GM18870 (cell line): ENCODE results near the gene KDM4B.
"Not testable (repeated sequence)": the region's sequence is repeated elsewhere in the genome, so short reads cannot be mapped to it uniquely, and the experiment has no call there.

Experiments
- ATAC-seq: cut with Tn5 transposase; IDR thresholded peaks from one replicate; pipeline ENCODE4 v1.9.1; 2021; ENCODE audit warnings: moderate library complexity; ENCODE audit not compliant: unreplicated experiment

KDM4B gene

DNA sequence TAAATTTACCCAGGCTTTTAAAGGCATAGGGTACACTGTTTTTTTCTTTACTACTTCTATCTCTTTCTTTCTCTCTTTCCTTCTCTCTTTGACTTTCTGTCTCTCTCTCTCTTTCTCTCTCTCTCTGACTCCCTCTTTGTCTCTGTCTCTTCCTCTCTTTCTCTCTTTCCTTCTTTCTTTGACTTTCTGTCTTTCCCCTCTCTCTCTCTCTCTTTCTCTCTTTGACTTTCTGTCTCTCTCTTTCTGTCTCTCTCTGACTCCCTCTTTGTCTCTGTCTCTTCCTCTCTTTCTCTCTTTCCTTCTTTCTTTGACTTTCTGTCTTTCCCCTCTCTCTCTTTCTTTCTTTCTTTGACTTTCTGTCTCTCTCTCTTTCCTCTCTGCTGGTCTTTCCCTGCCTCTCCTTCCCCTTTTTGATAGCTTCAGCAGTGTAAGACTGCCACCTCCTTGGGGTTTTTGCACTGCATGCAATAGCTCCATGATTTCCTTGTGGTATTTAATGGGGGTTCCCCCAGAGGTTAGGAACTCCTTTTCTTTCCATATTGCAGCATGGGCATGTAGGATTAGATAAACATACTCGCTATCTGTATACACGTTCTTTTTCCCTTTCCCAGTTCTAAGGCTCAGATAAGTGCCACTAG is 191.4 kb downstream of the KDM4B start:
- not testable (repeated sequence) for ATAC-seq

DNA sequence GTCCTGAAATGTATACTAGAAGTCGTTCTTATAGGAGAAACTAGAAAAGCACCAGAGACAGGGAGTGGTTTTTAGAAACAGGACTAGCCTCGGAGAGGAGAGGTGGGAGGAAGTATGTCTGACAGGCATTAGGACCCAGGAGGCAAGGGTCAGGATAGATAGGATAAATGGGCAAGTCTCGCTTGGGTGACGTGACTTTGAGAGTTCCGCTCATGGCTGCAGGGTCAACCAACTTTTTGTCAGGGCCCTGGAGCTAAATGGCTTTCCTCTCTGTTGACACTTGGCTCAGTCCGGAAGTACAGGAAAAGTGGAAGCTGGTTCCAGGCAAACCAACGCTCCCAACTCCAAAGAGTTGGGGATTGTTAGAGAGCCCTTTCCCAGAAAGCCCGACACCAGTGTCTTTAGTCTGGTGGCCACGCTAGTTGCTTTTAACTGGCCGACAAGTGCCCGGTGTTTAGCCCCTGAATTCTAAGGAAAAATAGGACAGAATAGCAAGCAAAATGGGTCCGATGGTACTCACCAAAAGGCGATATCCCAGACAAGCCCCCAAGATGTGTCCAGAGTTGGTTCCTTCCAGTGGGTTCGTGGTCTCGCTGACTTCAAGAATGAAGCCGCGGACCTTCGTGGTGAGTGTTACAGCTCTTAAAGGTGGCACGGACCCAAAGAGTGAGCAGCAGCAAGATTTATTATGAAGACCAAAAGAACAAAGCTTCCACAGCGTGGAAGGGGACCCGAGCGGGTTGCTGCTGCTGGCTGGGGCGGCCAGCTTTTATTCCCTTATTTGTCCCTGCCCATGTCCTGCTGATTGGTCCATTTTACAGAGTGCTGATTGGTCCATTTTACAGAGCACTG is 196.2 kb downstream of the KDM4B start:
- ATAC-seq = not testable (repeated sequence)

DNA sequence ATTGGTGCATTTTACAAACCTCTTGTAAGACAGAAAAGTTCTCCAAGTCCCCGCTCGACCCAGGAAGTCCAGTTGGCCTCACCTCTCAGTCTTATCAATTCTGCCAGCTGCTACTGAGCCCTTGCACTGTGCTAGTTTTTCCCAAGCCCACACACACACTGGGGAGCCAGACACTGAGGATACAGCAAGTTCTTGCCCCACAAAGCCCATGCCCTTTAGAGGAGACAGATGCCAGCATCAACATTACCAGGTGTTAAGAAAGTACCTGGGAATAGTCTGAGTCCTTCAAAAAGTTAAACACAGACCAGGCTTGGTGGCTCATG is 196.7 kb downstream of the KDM4B start:
- ATAC-seq = no peak

DNA sequence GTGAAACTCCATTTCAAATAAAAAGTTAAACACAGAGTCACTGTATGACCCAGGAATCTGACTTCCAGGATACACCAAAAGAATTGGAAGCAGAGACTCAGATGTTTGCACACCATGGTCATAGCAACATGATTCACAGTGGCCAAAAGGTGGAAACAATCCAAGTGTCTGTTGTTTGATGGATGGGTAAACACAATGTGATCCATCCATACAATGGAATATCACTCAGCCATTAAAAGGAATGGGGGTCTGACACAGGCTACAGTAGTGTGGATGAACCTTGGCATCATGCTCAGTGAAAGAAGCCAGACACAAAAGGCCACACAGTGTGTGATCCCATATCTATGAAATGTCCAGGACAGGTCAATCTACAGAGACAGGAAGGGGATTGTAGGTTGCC is 197.3 kb downstream of the KDM4B start:
- ATAC-seq = no peak

DNA sequence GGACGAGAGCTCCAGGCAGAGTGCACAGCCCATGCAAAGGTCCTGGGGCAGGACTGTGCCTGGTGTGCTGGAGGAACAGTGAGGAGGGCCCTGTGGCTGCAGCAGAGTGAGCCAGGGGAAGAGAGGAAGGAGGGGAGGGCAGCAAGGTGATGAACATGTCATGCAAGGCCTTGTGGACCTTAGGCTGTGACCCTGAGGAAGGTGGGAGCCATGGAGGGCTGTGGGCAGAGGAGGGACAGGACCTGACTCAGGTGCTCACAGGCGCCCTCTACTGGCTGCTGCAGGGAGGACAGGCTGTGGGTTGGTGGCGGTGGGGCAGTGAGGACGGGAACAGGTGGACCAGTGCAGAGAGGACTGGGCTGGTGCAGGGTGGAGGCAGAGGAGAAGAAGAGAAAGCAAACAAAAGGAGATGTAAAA is 201.4 kb downstream of the KDM4B start:
- no peak for ATAC-seq

DNA sequence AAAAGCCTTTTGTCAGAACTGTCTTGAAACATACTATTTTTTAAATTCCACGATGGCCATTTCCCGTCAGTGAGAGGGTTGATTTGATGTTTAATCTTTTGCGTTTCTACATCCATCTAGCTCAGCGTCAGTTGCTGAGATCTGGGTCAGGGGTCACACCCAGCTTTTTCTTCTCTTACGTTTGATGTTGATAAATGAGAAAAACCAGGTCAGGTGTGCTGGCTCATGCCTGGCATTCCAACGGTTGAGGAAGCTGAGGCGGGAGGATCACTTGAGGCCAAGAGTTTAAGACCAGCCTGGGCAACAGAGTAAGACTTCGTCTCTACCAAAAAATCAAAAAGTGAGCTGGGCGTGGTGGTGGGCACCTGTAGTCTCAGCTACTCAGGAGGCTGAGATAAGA is 202.8 kb downstream of the KDM4B start:
- ATAC-seq = no peak

DNA sequence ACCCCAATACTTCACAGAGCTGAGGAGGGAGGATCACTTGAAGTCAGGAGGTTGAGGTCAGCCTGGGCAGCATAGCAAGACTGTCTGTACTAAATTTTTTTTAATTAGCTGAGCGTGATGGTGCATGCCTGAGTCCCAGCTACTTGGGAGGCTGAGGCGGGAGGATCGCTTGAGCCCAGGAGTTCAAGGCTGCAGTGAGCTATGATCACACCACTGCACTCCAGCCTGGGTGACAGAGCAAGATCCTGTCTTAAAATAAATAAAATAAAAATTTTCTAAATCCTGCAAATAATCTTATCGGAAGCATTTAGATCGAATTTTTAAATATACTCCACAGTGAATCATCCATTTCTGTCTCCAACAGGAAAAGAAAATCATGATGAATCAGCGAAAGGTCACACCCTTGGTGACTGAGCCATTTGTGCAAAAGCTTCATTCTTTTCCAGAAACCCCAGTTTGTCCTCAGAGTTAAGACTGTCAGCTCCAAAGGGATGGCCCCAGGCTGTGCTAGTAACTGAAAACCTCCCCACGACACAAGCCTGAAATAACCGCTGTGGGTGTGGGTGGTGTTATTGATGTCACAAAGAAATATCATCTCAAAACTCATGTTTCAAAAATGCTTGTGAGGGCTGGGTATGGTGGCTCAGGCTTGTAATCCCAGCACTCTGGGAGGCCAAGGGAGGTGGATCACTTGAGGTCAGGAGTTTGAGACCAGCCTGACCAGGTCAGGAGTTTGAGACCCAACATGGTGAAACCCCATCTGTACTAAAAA is 204.1 kb downstream of the KDM4B start:
- ATAC-seq = no peak

DNA sequence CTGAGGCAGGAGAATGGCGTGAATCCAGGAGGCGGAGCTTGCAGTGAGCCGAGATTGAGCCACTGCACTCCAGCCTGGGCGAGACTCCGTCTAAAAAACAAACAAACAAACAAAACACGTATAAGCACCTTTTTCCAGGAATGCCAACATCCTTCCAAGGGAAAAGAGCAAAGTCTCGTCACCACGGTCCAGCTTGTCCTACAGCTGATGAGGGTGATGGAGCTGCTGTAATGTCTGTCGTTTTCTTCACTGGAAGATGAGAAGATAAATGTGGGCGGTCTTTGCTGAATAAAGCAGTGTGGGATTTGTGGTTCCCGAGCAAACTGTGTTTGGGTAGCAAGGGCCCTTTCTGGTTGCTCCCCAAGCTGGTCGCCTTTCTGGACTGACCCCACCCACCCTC is 205.1 kb downstream of the KDM4B start:
- ATAC-seq = no peak

DNA sequence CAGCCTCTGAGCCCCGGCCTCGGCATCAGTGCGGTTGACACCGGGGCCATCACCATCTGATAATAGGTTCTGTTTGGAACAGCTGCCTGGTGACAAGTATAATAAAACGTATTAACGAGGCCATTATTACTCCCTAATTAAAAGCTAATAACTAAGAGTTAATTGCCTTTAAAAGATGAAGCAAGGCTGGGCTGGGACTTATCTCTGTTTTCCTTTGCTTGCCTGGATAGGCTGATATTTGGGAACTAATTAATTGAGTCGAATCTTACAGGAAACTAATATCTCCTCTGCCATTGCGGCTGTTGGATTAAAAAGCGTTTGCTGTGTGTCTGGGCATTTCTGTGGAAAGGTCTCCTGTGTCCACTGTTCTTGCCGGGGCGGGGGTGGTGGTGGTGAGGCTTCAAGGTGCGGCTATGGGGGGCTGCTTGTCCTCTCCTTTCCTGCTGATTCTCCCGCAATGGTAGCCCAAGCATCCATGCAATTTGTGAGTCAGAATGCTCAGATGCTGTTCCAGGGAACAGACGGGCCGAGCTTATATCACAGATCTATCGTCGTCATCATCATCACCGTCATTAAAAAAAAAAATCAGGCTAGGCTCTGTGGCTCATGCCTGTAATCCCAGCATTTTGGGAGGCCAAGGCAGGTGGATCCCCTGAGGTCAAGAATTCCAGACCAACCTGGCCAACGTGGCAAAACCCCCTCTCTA is 209.0 kb downstream of the KDM4B start:
- no peak for ATAC-seq

DNA sequence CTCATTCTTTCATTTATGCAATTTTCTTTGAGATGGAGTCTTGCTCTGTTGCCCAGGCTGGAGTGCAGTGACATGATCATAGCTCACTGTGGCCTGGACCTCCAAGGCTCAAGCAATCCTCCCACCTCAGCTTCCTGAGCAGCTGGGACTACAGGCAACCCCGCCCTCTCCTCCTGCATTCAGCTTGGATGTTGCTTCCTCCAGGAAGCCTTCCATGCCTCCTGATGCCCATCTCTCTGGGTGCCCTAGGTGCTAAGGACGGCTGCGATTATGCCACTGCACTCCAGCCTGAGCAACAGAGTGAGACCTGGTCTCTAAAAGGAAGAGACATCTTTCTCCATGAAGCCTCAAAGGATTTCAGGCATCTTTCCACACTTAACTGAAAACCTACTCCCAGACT is 209.9 kb downstream of the KDM4B start:
- ATAC-seq = no peak

DNA sequence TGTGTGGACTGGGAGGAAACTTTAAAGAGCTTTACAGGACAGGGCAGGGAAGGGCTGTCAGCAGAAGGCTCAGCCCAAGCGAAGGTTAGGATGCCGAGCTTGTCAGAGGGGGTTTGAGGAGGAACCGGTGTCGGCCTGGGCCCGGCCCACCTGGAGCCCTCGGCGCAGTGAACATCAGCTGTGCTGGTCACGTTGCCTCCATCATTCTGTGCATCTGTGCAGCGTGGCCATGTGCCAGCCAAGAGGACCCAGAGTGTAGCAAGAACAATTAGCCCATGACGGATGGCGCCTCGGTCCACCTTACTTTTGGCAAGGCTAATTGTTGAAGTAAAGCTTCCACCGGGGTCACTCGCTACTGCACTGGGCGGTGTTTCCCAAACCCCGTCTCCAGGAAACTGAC is 210.3 kb downstream of the KDM4B start:
- ATAC-seq = no peak

DNA sequence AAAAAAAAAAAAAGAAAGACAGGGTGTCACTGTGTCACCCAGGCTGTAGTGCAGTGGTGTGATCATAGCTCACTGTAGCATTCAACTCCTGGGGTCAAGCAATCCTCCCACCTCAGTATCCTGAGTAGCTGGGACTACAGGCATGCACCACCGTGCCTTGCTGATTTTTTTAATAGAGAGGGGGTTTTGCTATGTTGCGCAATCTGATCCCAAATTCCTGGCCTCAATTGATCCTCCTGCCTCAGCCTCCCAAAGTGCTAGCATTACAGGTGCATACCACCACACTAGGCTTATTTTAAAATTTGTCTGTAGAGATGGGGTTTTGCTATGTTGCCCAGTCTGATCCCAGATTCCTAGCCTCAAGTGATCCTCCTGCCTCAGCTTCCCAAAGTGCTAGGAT is 212.4 kb downstream of the KDM4B start:
- no peak for ATAC-seq

DNA sequence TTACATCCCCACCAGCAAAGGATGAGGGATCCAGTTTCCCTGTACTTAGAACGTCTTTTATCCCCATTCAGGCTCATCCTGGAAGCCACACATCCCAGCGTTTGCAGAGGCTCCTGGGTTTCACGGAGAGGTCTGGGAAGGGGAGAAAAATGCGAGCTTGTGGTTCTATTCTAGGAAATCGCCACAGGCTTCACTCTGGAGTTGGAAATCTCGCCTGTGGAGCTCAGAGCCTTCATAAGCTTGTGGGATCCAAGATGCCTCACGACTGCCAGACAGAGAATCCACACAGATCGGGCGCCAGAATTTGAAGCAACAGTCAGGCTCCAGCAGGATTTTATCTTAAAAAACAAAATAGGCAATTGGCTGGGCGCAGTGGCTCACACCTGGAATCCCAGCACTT is 213.8 kb downstream of the KDM4B start:
- no peak for ATAC-seq

DNA sequence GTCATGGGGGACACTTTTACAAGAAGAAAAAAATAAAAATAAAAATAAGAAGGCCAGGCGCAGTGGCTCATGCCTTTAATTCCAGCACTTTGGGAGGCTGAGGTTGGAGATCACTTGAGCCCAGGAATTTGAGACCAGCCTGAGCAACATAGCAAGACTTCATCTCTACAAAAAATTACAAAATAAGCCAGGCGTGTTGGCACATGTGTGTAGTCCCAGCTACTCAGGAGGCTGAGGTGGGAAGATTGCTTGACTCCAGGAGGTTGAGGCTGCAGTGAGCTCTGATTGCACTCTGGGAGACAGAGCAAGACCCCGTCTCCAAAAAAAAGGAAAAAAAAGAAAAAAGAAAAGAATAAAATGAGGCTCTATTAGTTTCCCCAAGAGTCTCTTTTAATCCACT is 214.7 kb downstream of the KDM4B start:
- ATAC-seq = no peak

DNA sequence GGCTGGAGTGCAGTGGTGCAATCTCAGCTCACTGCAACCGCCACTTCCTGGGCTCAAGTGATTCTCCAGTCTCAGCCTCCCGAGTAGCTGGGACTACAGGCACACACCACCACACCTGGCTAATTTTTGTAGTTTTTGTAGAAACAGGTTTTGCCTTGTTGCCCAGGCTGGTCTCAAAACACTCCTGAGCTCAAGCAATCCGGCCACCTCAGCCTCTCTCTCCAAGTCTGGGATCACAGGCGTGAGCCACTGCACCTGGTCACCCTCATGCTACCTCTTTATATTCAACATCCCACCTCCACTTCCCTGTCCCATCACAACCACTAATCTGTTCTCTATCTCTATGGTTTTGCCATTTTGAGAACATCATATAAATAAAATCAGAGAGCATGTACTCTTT is 216.0 kb downstream of the KDM4B start:
- ATAC-seq = no peak

DNA sequence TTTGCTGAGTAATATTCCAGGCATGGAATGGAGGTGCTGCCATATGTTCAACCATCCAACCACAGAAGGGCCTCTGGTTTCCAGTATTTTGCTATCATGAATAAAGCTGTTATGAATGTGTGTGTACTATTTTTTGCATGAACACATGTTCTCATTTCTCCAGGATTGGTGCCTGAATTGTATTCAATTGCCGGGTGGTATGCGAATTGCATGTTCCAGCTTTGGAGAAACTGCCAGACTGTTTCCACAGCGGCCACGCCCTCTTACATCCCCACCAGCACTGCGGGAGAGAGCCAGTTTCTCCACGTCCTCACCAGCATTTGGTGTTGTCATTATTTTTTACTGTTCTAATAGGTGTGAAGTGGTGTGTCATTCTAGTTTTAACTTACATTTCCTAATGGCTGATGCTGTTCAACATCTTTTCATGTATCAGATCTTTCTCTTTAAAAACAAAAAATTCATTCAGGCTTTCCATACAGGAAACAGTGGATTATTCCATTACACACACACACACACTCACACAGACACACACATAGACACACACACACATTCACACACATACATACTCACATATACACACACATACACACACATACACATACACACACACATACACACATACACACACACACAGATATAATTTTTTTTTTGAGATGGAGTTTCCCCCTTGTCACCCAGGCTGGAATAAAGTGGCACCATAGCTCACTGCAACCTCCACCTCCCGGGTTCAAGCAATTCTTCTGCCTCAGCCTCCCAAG is 217.6 kb downstream of the KDM4B start:
- no peak for ATAC-seq

DNA sequence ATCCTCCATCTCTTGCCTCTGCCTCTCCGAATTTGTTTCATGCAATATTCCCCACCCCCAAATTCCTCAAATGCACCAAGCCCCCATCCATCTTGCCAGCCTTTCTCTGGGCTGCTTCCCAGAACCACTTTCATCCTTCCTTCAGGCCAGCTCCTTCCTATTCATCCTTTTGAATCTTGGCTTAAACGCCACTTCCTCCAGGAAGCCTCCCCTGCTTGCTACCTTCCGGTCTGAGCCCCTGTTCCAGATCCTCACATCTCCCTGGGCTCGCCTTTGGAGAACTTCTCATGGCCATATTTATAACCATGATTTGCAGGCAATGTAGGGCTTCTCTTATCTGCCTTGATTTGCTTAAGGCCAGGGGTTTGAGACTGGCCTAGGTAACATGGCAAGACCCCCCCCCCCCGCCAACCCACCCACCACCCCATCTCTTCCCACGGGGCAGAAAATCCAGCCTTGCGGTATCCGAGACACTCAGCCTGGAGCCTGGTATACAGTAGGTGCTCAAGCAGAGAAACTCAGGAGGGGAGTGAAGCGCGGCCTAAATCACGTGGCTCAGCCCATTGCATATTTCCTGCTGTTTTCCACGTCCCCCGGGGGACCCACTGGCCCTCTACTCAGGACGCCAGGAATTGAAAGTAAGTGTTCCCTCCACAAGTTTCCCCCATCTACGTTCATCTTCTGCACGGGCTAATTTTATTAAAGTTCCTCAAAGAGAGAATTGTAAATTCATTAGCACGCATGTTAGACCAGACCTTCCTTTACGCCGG is 219.8 kb downstream of the KDM4B start:
- ATAC-seq = no peak

DNA sequence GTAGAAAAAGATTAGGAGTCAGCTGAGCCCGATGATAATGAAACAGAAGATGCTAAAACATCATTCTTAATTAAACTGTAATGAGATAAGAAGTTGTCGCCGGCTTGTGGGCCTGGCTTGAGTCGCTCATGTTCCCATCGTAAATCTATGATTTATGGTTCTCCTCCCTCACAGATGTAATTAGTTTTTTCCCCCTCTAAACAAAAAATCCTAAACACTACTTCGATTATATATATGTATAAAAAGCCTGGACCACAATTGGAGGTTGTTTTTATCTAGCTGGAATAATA is 220.3 kb downstream of the KDM4B start:
- ATAC-seq = no peak

DNA sequence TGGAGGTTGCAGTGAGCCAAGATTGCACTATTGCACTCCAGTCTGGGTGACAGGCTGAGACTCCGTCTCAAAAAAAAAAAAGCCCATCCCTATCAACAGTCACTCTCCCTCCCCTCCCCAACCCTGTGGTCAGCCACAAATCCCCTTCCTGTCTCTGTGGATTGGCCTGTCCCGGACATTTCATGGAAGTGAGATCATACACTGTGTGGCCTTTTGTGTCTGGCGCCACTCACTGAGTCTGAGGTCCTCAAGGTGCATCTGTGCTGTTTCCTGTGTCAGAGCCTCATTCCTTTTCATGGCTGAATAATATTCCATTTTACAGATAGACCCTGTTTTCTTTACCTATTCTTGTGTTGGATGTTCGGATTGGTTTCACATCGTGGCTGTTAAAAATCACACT is 222.2 kb downstream of the KDM4B start:
- ATAC-seq = no peak

DNA sequence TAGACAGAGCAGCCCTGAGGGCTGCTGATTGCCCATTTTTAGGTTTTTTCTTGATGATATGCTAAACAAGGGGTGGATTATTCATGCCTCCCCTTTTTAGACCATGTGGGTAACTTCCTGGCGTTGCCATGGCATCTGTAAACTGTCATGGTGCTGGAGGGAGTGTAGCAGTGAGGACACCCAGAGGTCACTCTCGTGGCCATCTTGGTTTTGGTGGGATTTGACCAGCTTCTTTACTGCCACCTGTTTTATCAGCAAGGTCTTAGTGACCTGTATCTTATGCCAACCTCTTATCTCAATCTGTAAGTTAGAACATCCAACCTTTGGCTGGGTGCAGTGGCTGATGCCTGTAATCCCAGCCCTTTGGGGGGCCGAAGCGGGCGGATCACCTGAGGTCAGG is 223.7 kb downstream of the KDM4B start:
- ATAC-seq = no peak
